HG02885 (cell line): ENCODE results near the gene SHROOM3.
A peak's percentile ranks its signal among the peaks of the same experiment; 100 is the strongest.

Experiments used
- ATAC-seq: cut with Tn5 transposase; IDR thresholded peaks from one replicate; pipeline ENCODE4 v1.9.1; 2021; ENCODE audit warnings: mild to moderate bottlenecking; ENCODE audit not compliant: unreplicated experiment, poor library complexity

Gene SHROOM3

GRCh38 chr4:76733068-76733771, 298.2 kb downstream of the SHROOM3 start:
- peak; percentile 63 for ATAC-seq

GRCh38 chr4:76736414-76736813, 301.4 kb downstream of the SHROOM3 start:
- ATAC-seq, result no peak

- no peak for ATAC-seq
Observed at GRCh38 chr4:76737180-76737579, 302.2 kb downstream of the SHROOM3 start.

DNA sequence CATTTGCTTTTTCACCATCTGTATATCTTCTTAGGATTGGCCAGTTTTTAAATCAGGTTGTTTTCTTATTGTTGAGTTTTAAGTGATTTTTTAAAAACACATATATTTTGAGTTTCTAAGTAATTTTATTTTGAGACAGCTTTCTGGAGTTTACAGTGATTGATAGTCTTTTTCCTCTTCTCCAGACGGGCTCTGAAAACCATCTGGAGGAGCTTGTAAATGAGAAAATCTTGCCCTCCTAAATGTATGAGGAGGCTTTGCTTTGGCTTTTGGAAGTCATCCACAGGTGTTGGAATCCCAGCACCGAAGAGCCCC, 302.7 kb downstream of the SHROOM3 start:
- ATAC-seq, result no peak

- peak; percentile 45 for ATAC-seq
Observed at GRCh38 chr4:76738086-76738931, 303.3 kb downstream of the SHROOM3 start.

GRCh38 chr4:76740192-76740591, 305.2 kb downstream of the SHROOM3 start:
- ATAC-seq, result no peak

DNA sequence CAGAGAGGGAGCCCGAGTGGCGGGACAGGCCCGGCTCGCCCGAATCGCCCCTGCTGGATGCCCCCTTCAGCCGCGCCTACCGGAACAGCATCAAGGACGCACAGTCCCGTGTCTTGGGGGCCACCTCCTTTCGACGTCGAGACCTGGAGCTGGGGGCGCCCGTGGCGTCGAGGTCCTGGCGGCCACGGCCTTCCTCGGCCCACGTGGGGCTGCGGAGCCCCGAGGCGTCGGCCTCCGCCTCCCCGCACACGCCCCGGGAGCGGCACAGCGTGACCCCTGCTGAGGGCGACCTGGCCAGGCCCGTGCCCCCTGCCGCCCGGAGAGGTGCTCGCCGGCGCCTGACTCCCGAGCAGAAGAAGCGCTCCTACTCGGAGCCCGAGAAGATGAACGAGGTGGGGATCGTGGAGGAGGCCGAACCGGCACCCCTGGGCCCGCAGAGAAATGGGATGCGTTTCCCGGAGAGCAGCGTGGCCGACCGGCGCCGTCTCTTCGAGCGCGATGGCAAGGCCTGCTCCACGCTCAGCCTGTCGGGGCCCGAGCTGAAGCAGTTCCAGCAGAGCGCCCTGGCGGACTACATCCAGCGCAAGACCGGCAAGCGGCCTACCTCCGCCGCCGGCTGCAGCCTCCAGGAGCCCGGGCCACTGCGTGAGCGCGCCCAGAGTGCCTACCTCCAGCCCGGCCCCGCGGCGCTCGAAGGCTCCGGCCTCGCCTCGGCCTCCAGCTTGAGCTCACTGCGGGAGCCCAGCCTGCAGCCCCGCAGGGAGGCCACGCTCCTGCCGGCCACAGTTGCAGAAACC, 306.0 kb downstream of the SHROOM3 start:
- no peak for ATAC-seq

GRCh38 chr4:76741663-76742020, 306.6 kb downstream of the SHROOM3 start:
- no peak for ATAC-seq

GRCh38 chr4:76744241-76744921, 309.4 kb downstream of the SHROOM3 start:
- no peak for ATAC-seq

DNA sequence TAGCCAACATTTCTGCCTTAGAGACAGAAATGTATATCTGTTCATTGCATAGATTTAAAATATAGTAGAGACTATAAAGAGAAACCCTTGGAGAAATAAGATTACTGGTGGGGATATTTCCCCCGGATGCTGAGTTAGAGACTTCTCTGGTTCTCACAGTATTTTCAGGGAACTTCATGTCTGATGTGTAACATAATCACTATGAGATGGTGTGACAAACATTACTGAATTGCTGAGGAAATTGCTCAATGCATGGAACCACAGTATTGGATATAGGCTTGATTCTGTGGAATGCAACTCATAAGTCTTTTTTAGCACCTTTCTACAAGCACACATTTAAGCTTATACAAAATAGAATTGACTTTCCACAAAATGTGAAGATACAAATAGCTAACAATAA, 310.2 kb downstream of the SHROOM3 start:
- no peak for ATAC-seq

DNA sequence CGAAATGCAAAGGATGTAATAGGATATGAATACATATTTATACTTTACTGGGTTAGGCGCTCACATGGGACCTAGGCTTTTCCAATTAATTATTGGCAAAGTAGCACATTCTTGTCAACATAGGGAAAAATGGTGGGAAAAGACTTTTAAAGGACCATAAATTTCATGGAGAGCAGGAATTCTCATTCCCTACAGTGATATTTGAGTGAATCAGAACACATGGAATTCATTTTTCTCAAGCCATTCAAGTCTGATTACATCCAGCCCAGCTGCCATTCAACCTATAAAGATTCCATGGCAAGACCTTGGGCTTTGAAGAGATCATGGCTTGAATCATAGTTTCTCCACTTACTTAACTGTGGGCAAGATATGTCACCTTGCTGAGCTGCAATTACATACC, 312.5 kb downstream of the SHROOM3 start:
- ATAC-seq, result no peak

GRCh38 chr4:76748649-76749048, 313.6 kb downstream of the SHROOM3 start:
- ATAC-seq, result no peak

GRCh38 chr4:76749355-76749754, 314.3 kb downstream of the SHROOM3 start:
- no peak for ATAC-seq

- ATAC-seq, result no peak
Observed at GRCh38 chr4:76750716-76751115, 315.7 kb downstream of the SHROOM3 start.

DNA sequence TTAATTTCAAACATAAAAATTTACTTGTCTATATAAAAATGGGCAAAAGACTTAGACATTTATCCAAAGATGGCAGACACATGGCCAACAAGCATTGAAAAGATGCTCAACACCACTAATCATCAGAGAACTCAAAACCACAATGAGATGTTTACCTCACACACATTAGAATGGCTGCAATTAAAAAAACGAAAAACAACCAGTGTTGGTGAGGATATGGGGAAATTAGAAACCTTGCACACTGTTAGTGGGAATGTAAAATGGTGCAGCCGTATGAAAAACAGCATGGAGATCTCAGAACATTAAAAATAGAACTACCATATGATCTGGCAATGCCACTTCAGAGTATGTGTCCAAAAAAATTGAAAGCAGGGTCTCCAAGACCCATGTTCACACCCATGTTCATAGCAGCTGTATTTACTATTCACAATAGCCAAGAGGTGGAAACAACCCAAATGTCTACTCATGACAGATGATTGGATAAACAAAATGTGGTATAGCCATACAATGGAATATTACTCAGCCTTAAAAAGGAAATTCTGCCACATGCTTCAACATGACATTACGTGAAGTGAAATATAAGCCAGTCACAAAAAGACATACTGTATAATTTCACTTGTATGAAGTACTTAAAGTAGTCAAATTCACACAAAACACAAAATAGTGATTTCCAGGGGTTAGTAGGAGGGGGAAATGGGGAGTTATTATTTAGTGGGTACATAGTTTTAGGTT, 316.7 kb downstream of the SHROOM3 start:
- no peak for ATAC-seq

GRCh38 chr4:76752861-76753501, 318.0 kb downstream of the SHROOM3 start:
- ATAC-seq, result no peak

- no peak for ATAC-seq
Observed at GRCh38 chr4:76753814-76754213, 318.8 kb downstream of the SHROOM3 start.

GRCh38 chr4:76754439-76754838, 319.4 kb downstream of the SHROOM3 start:
- no peak for ATAC-seq

DNA sequence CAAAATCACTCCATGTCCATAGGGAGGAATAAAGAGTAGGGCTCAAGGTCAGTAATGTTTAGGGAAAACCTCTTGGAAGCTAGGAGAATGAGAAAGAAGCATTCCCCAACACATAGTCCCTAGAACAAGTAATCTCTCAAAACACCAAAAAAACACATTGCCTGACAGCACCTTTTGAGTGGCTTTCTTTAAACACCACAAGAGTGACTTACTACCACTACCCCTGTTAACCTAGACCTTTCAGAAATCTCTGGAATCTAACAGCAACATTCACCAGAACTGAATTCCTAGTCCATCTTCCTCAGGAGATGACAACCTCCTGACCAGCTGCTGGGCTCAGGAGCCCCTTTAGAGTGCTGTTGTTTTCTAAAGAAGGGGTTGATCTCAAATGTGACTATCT, 320.7 kb downstream of the SHROOM3 start:
- no peak for ATAC-seq
